IMR-90 (cell line): ENCODE measurements around the gene SRPK1. TPM values are rescaled to one million over a fixed set of nuclear protein-coding genes. Genes with fewer than 3 reads are reported as not detected.

Experiments used
- ATAC-seq: fragments of 200-7000 bp; cut with Tn5 transposase; 2 replicates; pipeline ENCODE4 v1.9.1; 2020; ENCODE audit warnings: low read depth, mild to moderate bottlenecking, moderate library complexity
- BruUV-seq: library from RNA; stranded (reverse); fragments of 400-500 nt; replicated peaks from 2 replicates; lab custom pipeline; 2021; lab: Mats Ljungman, UMichigan
- CTCF ChIA-PET: fragments of 300-600 bp; formaldehyde crosslinking; extraction: SDS; loops from one replicate; lab custom pipeline; 2021; ENCODE audit warnings: antibody characterized with exemption; lab: Yijun Ruan, JAX
- POLR2A ChIA-PET: fragments of 300-600 bp; sonication (Branson Sonifier 250); formaldehyde crosslinking; loops from one replicate; lab custom pipeline; 2022; ENCODE audit warnings: antibody characterized with exemption; ENCODE audit not compliant: unreplicated experiment; lab: Charles Lee
- DNase-seq: peaks from one replicate; pipeline ENCODE4 v3.0.0; 2013
- H2AFZ ChIP-seq: replicated peaks from 2 replicates; pipeline ENCODE3; 2013; ENCODE audit warnings: low read length, mild to moderate bottlenecking; ENCODE audit not compliant: poor library complexity
- H2AK5ac ChIP-seq: 2 replicates; pipeline ENCODE4 v1.6.1; 2013; ENCODE audit warnings: low read depth, low read length, inconsistent platforms
- H2AK9ac ChIP-seq: replicated peaks from 2 replicates; pipeline ENCODE3; 2013; ENCODE audit warnings: mild to moderate bottlenecking, low read depth, low read length, moderate library complexity; ENCODE audit not compliant: poor library complexity
- H2BK120ac ChIP-seq: 2 replicates; pipeline ENCODE4 v1.6.1; 2013; ENCODE audit warnings: low read depth, low read length, inconsistent platforms
- H2BK15ac ChIP-seq: 3 replicates; pipeline ENCODE4 v1.6.1; 2013; ENCODE audit warnings: low read depth, low read length, inconsistent platforms
- H2BK20ac ChIP-seq: 2 replicates; pipeline ENCODE4 v1.6.1; 2013; ENCODE audit warnings: low read depth, mild to moderate bottlenecking, inconsistent platforms, low read length, moderate library complexity
- H2BK5ac ChIP-seq: 2 replicates; pipeline ENCODE4 v1.6.1; 2013; ENCODE audit warnings: mild to moderate bottlenecking, low read depth, low read length, inconsistent platforms; ENCODE audit not compliant: poor library complexity, severe bottlenecking
- H3K14ac ChIP-seq: replicated peaks from 2 replicates; pipeline ENCODE4 v1.6.1; 2013; ENCODE audit warnings: low read depth, low read length, inconsistent platforms
- H3K18ac ChIP-seq: 2 replicates; pipeline ENCODE4 v1.6.1; 2013; ENCODE audit warnings: low read depth, low read length, control low read depth
- H3K23ac ChIP-seq: 2 replicates; pipeline ENCODE4 v1.6.1; 2013; ENCODE audit warnings: low read depth, low read length, inconsistent platforms
- H3K27ac ChIP-seq: 2 replicates; pipeline ENCODE4 v1.5.1; 2013; ENCODE audit warnings: mild to moderate bottlenecking, control low read depth, low read length; ENCODE audit not compliant: insufficient read depth
- H3K27me3 ChIP-seq: 2 replicates; pipeline ENCODE4 v1.6.1; 2013; ENCODE audit warnings: low read length; ENCODE audit not compliant: control insufficient read depth, insufficient read depth
- H3K36me3 ChIP-seq: 2 replicates; pipeline ENCODE4 v1.6.1; 2013; ENCODE audit warnings: low read length, mixed read lengths; ENCODE audit not compliant: control insufficient read depth, insufficient read depth
- H3K4ac ChIP-seq: 2 replicates; pipeline ENCODE4 v1.6.1; 2013; ENCODE audit warnings: low read depth, low read length, inconsistent platforms
- H3K4me1 ChIP-seq: 2 replicates; pipeline ENCODE4 v1.6.1; 2013; ENCODE audit warnings: low read length, mixed read lengths; ENCODE audit not compliant: control insufficient read depth, insufficient read depth
- H3K4me2 ChIP-seq: 2 replicates; pipeline ENCODE4 v1.6.1; 2013; ENCODE audit warnings: low read depth, mild to moderate bottlenecking, control low read depth, low read length, moderate library complexity
- H3K4me3 ChIP-seq: 2 replicates; pipeline ENCODE4 v1.5.1; 2013; ENCODE audit warnings: low read depth, mild to moderate bottlenecking, control low read depth, low read length, moderate library complexity; ENCODE audit not compliant: insufficient read depth
- H3K56ac ChIP-seq: 2 replicates; pipeline ENCODE4 v1.6.1; 2013; ENCODE audit warnings: low read length, inconsistent platforms; ENCODE audit not compliant: insufficient read depth; ENCODE audit errors: extremely low read depth
- H3K79me1 ChIP-seq, 2 experiments: 2 replicates each; pipeline ENCODE4 v1.6.1; 2013; ENCODE audit warnings: low read length in 2 of 2, inconsistent platforms in 1 of 2, low read depth in 1 of 2
- H3K9ac ChIP-seq: 2 replicates; pipeline ENCODE4 v1.6.1; 2013; ENCODE audit warnings: low read depth, low read length, control low read depth
- H3K9me1 ChIP-seq: 2 replicates; pipeline ENCODE4 v1.6.1; 2013; ENCODE audit warnings: low read length, inconsistent platforms; ENCODE audit not compliant: insufficient read depth
- H3K9me3 ChIP-seq: 2 replicates; pipeline ENCODE4 v1.6.1; 2013; ENCODE audit warnings: low read length; ENCODE audit not compliant: control insufficient read depth, insufficient read depth
- H4K20me1 ChIP-seq: 2 replicates; pipeline ENCODE4 v1.6.1; 2013; ENCODE audit warnings: low read length, inconsistent platforms; ENCODE audit not compliant: insufficient read depth
- H4K5ac ChIP-seq: 2 replicates; pipeline ENCODE4 v1.6.1; 2013; ENCODE audit warnings: mild to moderate bottlenecking, low read depth, low read length, control low read depth
- H4K8ac ChIP-seq, 2 experiments: 2 replicates each; pipeline ENCODE4 v1.6.1; 2013; ENCODE audit warnings: low read depth in 2 of 2, low read length in 2 of 2, control low read depth in 1 of 2, inconsistent platforms in 1 of 2
- H4K91ac ChIP-seq: 2 replicates; pipeline ENCODE4 v1.6.1; 2013; ENCODE audit warnings: low read depth, low read length, inconsistent platforms; ENCODE audit not compliant: insufficient read depth
- CEBPB ChIP-seq: IDR thresholded peaks from 2 replicates; pipeline ENCODE4 v1.6.1; 2012; ENCODE audit warnings: low read depth, low read length, improper control_type of control experiment
- RAD21 ChIP-seq: IDR thresholded peaks from 2 replicates; pipeline ENCODE4 v1.6.1; 2012; ENCODE audit warnings: low read length, improper control_type of control experiment
- WGBS, 2 experiments: methylation state at CpG; one replicate each; pipeline versions ENCODE4 v1.1.5 to v1.1.7; 2013; ENCODE audit warnings: missing lambda C conversion rate in 2 of 2; ENCODE audit not compliant: insufficient read length in 1 of 2; ENCODE audit errors: extremely low coverage in 2 of 2; 5-methylcytosine and 5-hydroxymethylcytosine counted together
- dilution Hi-C: fragments of 300-500 bp; cut with HindIII; formaldehyde crosslinking; loops from one replicate; pipeline ENCODE4 v1.14.3; 2018; ENCODE audit warnings: low sequenced_read_pairs; ENCODE audit not compliant: unreplicated experiment
- in situ Hi-C: fragments of 300-500 bp; cut with MboI; formaldehyde crosslinking; loops from 3 replicates; pipeline ENCODE4 v1.14.3; 2019; ENCODE audit warnings: low sequenced_read_pairs, inconsistent platforms, mixed read lengths
- intact Hi-C: fragments of 100-400 bp; cut with micrococcal nuclease; formaldehyde crosslinking; loops from 2 replicates; pipeline ENCODE4 v1.10.0; 2022
- polyA plus RNA-seq, 3 experiments: library from polyadenylated mRNA; depleted of rRNA; stranded (reverse); fragments of >200 nt; gene quantifications; 2 replicates each; pipeline ENCODE4 v1.2.3, GENCODE V29; 2012; ENCODE audit warnings: low replicate concordance in 1 of 3
- total RNA-seq: library from RNA; depleted of rRNA; stranded (reverse); fragments of >200 nt; gene quantifications from 2 replicates; pipeline ENCODE4 v1.2.3, GENCODE V29; 2012

Gene SRPK1
- total and polyA plus RNA-seq, 2 of the 4 experiments (the other 2 are of a cell fraction), result 22.5 to 44.6 TPM

DNA sequence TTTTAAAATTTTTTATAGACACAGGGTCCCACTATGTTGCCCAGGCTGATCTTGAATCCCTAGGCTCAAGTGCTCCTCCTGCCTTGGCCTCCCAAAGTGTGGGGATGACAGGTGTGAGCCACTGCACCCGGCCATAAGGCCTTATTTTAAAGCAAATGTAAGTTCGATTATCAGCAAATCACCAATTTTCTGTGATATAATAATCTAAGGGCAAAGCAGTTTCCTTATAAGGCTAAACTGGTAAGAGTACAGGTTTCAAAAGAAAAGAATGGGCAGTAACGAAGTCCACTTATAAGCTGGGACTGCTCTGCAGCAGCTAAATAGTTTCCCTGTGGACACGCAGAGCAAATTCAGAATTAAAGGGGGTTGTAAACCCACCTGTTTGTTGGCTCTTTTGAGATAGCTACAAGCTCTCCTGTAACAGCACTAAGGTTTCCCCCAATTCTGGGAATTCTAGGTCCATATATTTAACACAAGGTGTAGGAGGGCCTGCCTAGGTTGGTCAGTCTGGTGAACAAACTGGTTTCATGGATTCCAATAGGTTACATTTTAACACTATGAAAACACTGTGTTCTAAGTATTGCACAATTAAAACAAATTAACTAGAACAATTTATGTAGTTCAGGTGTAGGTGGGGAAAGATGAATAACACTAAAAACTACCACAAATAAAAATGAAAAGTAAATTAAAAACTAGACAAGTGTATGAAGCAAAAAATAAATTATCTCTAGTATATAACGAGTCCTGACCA lies 89.5 kb downstream of the SRPK1 start:
- Histone ChIP-seq H3K14ac (no peak overlapping the region), H3K4me1 (peaks cover 4% of the 10 kb centered on the region), H3K27me3 (no peaks in the 10 kb centered on the region), H3K23ac (no peak overlapping the region), H3K79me1 (no peaks in the 10 kb centered on the region), H4K8ac (no peak overlapping the region), H4K20me1 (no peaks in the 10 kb centered on the region), H3K18ac (no peak overlapping the region), H3K9me1 (no peaks in the 10 kb centered on the region), H2BK20ac (no peak overlapping the region), H3K9me3 (no peaks in the 10 kb centered on the region), H3K56ac (no peak overlapping the region), H2BK120ac (no peak overlapping the region), H2AK9ac (no peak overlapping the region), H3K9ac (no peak overlapping the region), H3K27ac (no peak overlapping the region), H3K4ac (no peak overlapping the region), H4K91ac (no peak overlapping the region), H3K4me2 (no peak overlapping the region), H2BK5ac (no peak overlapping the region), H3K36me3 (peaks cover 5% of the 10 kb centered on the region; the same call in 1 of the 2 replicates), H4K5ac (no peak overlapping the region), H2BK15ac (no peak overlapping the region), H2AK5ac (no peak overlapping the region), H2AFZ (no peak overlapping the region), H3K4me3 (no peak overlapping the region)
- dilution Hi-C loops, result no loop called here
- in situ Hi-C loops, result no loop called here
- TF ChIP-seq CEBPB, result peak; percentile 52; the same call in 1 of the 2 replicates
- no peak for TF ChIP-seq RAD21
- no CpG with 5 or more reads among the region's 5 CpGs for WGBS, 2 experiments
- DNase-seq (no peak), ATAC-seq (no peak)
- POLR2A ChIA-PET, result no interaction called here
- CTCF ChIA-PET, result no interaction called here
- intact Hi-C loops, result no loop called here
- no TSS peak for BruUV-seq
